Umbilical cord (tissue), 2 donors: Measurements from ENCODE around the gene ASXL1. TPM values are rescaled to one million over a fixed set of nuclear protein-coding genes. Genes with fewer than 3 reads are reported as not detected.

Experiments used
- DNase-seq: peaks from one replicate; pipeline ENCODE4 v3.0.0-alpha.2; 2015; ENCODE audit warnings: low spot score
- total RNA-seq: library from RNA; depleted of rRNA; stranded (reverse); fragments of >200 nt; gene quantifications from one replicate; pipeline ENCODE4 v1.2.3, GENCODE V29; 2014; ENCODE audit warnings: low replicate concordance; ENCODE audit not compliant: insufficient read depth

ASXL1 gene
- total RNA-seq, 1 donor from 2014 or later: 134 TPM

GRCh38 chr20:32465901-32466675 is 108.0 kb downstream of the ASXL1 start:
- DNase-seq: peak; percentile 48

DNA sequence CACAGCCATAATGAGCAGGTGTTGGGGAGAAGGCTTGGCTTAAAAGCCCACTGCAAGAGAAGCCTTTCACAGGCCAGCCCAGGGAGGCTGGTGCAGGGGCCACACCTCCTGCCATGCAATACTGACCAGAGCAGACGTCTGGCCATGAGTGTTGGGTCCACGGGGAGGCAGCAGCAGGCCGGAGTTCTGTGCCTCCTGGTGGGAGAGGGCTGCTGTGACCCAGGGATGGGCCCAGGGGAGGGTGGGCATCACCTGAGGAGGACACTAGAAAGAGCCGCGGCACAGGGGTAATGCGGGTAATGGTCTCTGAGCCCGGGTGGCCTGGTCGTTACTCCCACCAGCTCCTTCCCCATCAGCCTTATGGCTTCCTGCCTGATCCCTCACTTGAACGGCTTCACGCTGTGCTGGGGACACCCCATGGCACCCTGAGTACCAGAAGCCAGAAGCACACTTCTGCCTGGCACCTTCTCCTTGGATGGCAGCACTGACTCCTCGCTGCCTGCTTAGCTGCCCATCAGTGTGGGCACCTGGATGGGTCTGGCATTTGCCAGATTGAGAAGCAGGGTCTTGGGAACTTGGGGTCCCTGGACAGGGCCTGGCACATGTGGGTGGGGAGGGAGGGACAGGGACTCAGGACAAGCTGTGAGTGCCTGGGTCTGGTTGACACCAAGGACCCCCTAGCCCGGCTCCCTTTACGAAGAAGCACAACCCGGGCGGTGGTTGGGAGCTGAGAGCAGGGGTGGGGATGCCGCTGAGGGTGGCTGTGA is 108.8 kb downstream of the ASXL1 start:
- no peak for DNase-seq

GRCh38 chr20:32467506-32468312 is 109.6 kb downstream of the ASXL1 start:
- DNase-seq: no peak

GRCh38 chr20:32468313-32468640 is 110.1 kb downstream of the ASXL1 start:
- no peak for DNase-seq

DNA sequence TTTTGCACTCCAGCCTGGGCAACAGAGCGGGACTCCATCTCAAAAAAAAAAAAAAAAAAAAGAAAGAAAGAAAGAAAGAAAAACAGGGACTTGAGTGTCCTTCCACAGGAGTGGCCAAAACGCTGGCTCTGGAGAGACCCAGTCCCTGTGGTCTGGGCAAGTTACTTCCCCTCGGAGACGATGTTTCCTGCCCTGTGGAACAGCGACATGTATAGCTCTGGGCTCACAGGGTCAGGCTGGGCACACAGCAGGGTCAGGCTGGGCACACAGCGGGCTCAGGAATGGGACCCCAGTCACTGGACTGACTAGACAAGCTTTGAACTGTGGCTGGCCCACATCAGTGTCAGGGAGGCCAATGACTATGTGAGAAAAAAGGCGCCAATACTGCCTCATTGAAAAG is 110.7 kb downstream of the ASXL1 start:
- DNase-seq: no peak

- peak; percentile 87 for DNase-seq
These were observed 112.1 kb downstream of the ASXL1 start for GRCh38 chr20:32470025-32470861.

- DNase-seq: no peak
These were observed 112.8 kb downstream of the ASXL1 start for GRCh38 chr20:32470940-32471339.

DNA sequence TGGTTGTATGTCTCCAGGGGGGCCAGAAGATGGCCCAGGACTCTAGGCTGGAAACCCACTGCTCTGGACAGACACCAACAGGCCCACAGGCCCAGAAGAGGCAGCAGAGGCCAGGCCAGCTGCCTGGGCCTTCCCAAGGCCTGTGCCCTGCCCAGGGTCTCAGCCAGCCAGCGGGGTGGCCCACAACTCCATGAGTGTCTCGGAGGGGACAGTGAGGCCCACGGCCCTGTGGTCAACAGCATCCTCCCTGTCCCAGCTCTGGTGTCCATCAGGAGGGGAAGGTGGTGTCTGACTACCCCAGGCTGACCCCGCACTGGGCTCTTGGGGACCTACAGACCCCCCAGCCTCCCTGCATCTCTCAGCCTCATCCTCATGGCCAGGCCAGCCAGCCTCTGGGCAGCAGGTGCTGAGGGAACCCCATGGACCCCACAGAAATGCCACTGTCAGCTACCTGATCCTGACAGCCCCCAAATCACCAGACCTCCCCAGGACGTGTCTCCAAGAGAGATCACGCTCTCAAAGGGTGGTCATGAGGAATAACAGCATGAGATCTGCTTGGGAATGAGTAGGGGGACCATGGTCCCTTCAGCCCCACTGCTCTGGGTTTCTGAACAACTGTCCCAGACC is 114.6 kb downstream of the ASXL1 start:
- DNase-seq: no peak

DNA sequence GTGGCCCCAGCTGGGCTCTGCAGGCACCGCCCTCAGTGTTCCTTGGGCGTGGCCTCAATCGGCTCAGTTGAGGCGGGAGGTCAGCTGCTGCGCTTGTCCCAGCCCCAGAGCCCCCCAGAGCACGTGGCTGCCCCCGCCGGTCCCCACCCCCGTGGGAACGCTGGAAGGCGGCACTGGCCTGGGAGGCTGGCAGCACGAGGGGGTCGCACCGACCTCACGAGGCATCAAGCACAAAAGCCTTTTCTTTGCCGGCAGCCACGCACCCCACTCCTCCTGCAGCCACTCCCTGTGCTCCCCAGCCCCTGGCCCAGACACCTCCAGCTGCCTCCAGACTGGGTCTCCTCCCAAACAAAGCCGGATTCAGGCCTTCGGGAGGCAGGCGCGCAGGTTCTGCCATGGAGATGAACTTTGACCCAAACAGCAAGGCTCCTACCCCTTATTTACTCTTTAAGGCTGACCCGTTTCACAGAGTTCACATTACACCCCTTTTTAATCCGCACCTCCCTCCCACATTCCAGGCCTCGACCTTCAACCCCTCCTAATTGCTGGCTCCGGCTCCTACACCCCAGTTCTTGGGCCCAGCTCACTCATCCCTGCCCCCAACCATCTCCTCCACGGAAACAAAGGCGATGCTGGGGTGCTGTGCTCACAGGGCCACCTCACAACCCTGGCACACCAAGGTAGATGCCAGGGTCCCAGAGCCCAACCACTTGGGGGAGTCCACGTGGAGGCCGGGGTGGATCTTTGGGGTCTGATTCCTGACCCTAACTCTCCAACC is 115.3 kb downstream of the ASXL1 start:
- DNase-seq: no peak

GRCh38 chr20:32474009-32474716 is 116.0 kb downstream of the ASXL1 start:
- DNase-seq: no peak

GRCh38 chr20:32474717-32474966 is 116.5 kb downstream of the ASXL1 start:
- no peak for DNase-seq

- peak; percentile 99 for DNase-seq
These were observed 117.1 kb downstream of the ASXL1 start for GRCh38 chr20:32474967-32475811.

GRCh38 chr20:32476684-32477593 is 118.8 kb downstream of the ASXL1 start:
- DNase-seq: no peak

DNA sequence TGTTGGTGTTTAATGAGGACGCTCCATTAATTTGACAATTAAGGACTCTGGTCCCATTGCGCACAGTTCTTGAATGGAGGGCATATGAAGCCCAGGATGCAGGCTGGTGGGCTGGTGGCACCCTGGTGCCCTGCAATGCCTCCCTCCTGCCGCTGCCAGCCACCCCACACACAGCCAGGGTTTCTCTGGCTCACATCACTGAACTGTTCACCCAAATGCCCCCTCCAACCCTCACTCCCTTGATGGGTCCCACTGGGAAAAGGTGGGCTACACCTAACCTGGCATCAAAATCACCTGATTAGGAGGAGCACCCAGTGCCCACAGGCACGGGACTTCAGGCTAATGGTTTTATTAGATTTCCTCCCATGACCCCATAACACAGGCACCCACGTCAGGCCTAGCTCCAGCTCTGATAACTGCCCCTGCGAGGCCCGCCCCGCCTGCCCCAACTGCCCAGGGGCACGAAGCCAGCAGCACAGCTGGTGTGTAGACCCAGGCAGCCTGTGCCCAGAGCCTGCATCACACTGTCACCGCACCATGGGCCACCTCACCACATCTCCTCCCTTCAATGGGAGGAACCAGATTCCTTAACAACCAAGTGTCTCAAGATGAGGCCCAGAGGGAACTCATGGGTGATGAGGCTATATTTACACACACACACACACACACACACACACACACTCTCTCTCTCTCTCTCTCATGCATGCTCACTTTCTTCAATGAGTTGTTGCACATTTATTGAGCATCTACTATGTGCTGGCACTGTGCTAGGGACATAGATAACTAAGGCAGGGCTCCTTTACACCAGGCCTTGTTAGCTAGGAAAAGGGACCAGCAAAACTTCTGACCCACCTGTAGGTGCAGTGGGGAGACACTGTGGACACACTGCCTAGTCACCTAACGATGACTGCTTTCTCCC is 119.7 kb downstream of the ASXL1 start:
- DNase-seq: no peak

DNA sequence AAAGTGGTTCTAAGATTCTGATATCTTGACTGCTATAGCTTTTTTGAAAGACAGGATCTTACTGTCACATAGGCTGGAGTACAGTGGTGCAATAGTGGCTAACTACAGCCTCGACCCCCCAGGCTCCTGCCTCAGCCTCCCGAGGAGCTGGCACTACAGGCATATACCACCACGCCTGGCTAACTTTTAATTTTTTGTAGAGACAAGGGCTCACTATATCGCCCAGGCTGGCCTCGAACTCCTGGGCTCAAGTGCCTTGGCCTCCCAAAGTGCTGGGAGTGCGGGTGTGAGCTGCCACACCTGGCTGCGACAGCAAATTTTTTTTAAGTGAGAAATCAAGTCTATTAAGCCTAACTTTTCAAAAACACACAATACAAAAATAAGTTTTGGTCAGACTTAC is 120.4 kb downstream of the ASXL1 start:
- no peak for DNase-seq

DNA sequence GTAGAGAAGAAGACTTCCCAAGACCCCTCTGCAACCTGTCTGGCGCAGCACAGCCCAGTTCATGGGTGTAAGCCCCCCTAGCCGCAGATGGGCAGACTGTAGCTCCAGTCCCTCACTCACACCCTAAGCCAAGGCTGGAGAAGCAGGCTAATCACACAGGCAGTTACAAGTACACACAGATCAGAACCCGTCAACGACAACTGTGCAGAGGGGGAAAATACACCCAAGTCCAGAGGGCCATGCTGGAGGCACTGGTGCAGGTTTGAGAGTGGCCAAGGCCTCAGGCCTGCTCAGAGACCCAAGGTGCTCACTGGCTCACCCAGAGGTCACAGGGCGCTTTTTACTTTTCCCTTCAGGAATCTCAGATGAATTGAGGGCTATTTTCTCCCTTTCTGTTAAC is 120.9 kb downstream of the ASXL1 start:
- DNase-seq: no peak

- DNase-seq: no peak
These were observed 121.6 kb downstream of the ASXL1 start for GRCh38 chr20:32479697-32480171.
